Skin of body (tissue), 2 donors: ENCODE data around the gene GRAMD1A. TPM values are rescaled to one million over a fixed set of nuclear protein-coding genes. Genes with fewer than 3 reads are reported as not detected.
"Not testable (repeated sequence)": the region's sequence is repeated elsewhere in the genome, so short reads cannot be mapped to it uniquely, and the experiment has no call there.

Experiments used
- DNase-seq: peaks from one replicate; lab custom pipeline; 2025; lab: John Stamatoyannopoulos, UW
- total RNA-seq: library from RNA; depleted of rRNA; stranded (reverse); fragments of >200 nt; gene quantifications from one replicate; pipeline ENCODE4 v1.2.3, GENCODE V29; 2014

The GRAMD1A gene
- total RNA-seq, 1 donor from 2014 or later, result 32.7 TPM

- no peak for DNase-seq
Measured at GRCh38 chr19:35018379-35018778, 18.3 kb downstream of the GRAMD1A start.

- DNase-seq, result no peak
Measured at GRCh38 chr19:35019144-35019543, 19.0 kb downstream of the GRAMD1A start.

GRCh38 chr19:35021016-35021415, 20.9 kb downstream of the GRAMD1A start:
- no peak for DNase-seq

- no peak for DNase-seq
Measured at GRCh38 chr19:35021596-35021995, 21.5 kb downstream of the GRAMD1A start.

GRCh38 chr19:35022460-35022859, 22.3 kb downstream of the GRAMD1A start:
- no peak for DNase-seq

GRCh38 chr19:35023428-35023827, 23.3 kb downstream of the GRAMD1A start:
- no peak for DNase-seq

GRCh38 chr19:35024095-35024494, 24.0 kb downstream of the GRAMD1A start:
- DNase-seq, result no peak

- DNase-seq, result no peak
Measured at GRCh38 chr19:35025969-35026368, 25.8 kb downstream of the GRAMD1A start.

- DNase-seq, result no peak
Measured at GRCh38 chr19:35026418-35026817, 26.3 kb downstream of the GRAMD1A start.

- DNase-seq, result no peak
Measured at GRCh38 chr19:35027009-35027408, 26.9 kb downstream of the GRAMD1A start.

GRCh38 chr19:35027851-35028599, 27.9 kb downstream of the GRAMD1A start:
- no peak for DNase-seq

GRCh38 chr19:35028600-35028885, 28.4 kb downstream of the GRAMD1A start:
- not testable (repeated sequence) for DNase-seq

- DNase-seq, result not testable (repeated sequence)
Measured at GRCh38 chr19:35029275-35029736, 29.2 kb downstream of the GRAMD1A start.

- DNase-seq, result no peak
Measured at GRCh38 chr19:35029737-35030256, 29.7 kb downstream of the GRAMD1A start.

- no peak for DNase-seq
Measured at GRCh38 chr19:35030257-35031071, 30.3 kb downstream of the GRAMD1A start, which contains the start of gene SCN1B. SCN1B (plus strand) TSS chr19:35030470; CDS start chr19:35030821, 351 bp downstream.

- no peak for DNase-seq
Measured at GRCh38 chr19:35031072-35031881, 31.2 kb downstream of the GRAMD1A start.

- no peak for DNase-seq
Measured at GRCh38 chr19:35032356-35032865, 32.3 kb downstream of the GRAMD1A start.

GRCh38 chr19:35033067-35034004, 33.2 kb downstream of the GRAMD1A start:
- no peak for DNase-seq

- no peak for DNase-seq
Measured at GRCh38 chr19:35034005-35034502, 33.9 kb downstream of the GRAMD1A start.
